H1 (cell line): ENCODE data around the gene SRRM4. TPM values are rescaled to one million over a fixed set of nuclear protein-coding genes. Genes with fewer than 3 reads are reported as not detected.

Experiments used
- FOSL1 ChIP-seq: IDR thresholded peaks from 2 replicates; pipeline ENCODE4 v1.6.1; 2011; ENCODE audit warnings: mild to moderate bottlenecking, low read depth, low read length, moderate library complexity; ENCODE audit not compliant: insufficient read depth
- GABPA ChIP-seq: IDR thresholded peaks from 2 replicates; pipeline ENCODE4 v1.6.1; 2011; ENCODE audit warnings: mild to moderate bottlenecking, low read length, moderate library complexity, borderline replicate concordance; ENCODE audit not compliant: insufficient read depth
- POLR2AphosphoS5 ChIP-seq: IDR thresholded peaks from 2 replicates; pipeline ENCODE4 v1.6.1; 2011; ENCODE audit warnings: low read depth, low read length
- RAD21 ChIP-seq, 2 experiments: IDR thresholded peaks in 1 of 2; conservative IDR thresholded peaks in 1 of 2; 2 replicates each; pipeline ENCODE4 v1.6.1; 2011; ENCODE audit warnings: low read depth in 2 of 2, low read length in 2 of 2, improper control_type of control experiment in 1 of 2, inconsistent platforms in 1 of 2, mild to moderate bottlenecking in 1 of 2, moderate library complexity in 1 of 2
- SAP30 ChIP-seq: fragments of 300-600 bp; sonication (generic); IDR thresholded peaks from 2 replicates; pipeline ENCODE4 v1.7.1; 2012; ENCODE audit warnings: low read length, moderate library complexity, mild to moderate bottlenecking, inconsistent platforms; ENCODE audit not compliant: insufficient read depth, insufficient replicate concordance
- polyA plus RNA-seq, 7 experiments: library from polyadenylated mRNA; depleted of rRNA in 3 of 7; stranded (reverse) in 5 of 7; unstranded in 2 of 7; fragments of >200 nt in 5 of 7; fragments of 200-250 nt in 2 of 7; gene quantifications; 1 replicate in 5 of 7; 2 replicates in 1 of 7; 4 replicates in 1 of 7; pipeline versions ENCODE4 v1.2.1 to v1.2.3, GENCODE V29; 2011 to 2013; ENCODE audit warnings: missing spikeins in 2 of 7, mixed read lengths in 2 of 7
- total RNA-seq: library from RNA; stranded (reverse); fragmentation: NEBNext Ultra II Directional; extraction: Animal tissue kit (Norgen Biotek cat#: 25700); gene quantifications from 2 replicates; pipeline ENCODE4 v1.2.1, GENCODE V29; 2021
- TF ChIP-seq, protein P1 (sequence below): fragments of 300-600 bp; sonication (generic); IDR thresholded peaks from 2 replicates; pipeline ENCODE4 v1.7.1; 2012; ENCODE audit warnings: low read length, moderate library complexity, mild to moderate bottlenecking, inconsistent platforms; ENCODE audit not compliant: insufficient replicate concordance

Gene SRRM4
- total and polyA plus RNA-seq, 2 of the 8 experiments (the other 6 are each of a cell fraction or from before 2014, with no cell fraction given): 0.53 to 1.1 TPM

DNA sequence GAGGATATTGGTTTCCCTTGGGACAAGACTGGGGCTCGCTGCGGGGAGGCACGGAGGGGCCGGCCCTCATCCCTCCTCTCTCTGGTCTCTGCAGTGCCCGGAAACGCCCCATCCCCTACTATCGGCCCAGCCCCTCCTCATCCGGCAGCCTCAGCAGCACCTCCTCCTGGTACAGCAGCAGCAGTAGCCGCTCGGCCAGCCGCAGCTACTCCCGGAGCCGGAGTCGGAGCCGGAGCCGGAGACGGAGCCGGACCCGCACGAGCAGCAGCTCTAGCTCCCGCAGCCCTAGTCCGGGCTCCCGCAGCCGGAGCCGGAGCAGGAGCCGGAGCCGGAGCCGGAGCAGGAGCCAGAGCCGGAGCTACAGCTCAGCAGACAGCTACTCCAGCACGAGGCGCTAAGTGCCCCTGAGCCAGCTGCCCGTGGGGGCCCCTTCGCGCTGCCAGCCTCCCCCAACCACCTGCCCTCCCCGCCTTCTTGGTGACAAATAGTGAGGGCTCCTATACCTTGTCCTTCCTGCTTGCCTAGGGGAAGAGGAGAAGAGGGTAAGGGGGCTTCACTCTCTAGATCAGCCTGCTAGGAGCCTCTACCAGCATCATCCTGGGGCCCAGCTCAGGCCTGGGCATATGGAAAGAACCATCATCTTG is 175.2 kb downstream of the SRRM4 start (continued):
- TF ChIP-seq SAP30: no peak
- TF ChIP-seq RAD21 (IDR thresholded peaks at IDR 0.05 in 1 of 2, conservative IDR thresholded peaks at IDR 0.05 in 1 of 2; ENCODE audit: low read depth in 2 of 2, low read length in 2 of 2): peak; percentile 51 to 71
- 0 out of 2 replicates have a peak, but pooled peaks have one; percentile 33 for TF ChIP-seq GABPA
- TF ChIP-seq FOSL1: 0 out of 2 replicates have a peak, but pooled peaks have one; percentile 16
- TF ChIP-seq POLR2AphosphoS5: no peak
- TF ChIP-seq, protein P1, sequence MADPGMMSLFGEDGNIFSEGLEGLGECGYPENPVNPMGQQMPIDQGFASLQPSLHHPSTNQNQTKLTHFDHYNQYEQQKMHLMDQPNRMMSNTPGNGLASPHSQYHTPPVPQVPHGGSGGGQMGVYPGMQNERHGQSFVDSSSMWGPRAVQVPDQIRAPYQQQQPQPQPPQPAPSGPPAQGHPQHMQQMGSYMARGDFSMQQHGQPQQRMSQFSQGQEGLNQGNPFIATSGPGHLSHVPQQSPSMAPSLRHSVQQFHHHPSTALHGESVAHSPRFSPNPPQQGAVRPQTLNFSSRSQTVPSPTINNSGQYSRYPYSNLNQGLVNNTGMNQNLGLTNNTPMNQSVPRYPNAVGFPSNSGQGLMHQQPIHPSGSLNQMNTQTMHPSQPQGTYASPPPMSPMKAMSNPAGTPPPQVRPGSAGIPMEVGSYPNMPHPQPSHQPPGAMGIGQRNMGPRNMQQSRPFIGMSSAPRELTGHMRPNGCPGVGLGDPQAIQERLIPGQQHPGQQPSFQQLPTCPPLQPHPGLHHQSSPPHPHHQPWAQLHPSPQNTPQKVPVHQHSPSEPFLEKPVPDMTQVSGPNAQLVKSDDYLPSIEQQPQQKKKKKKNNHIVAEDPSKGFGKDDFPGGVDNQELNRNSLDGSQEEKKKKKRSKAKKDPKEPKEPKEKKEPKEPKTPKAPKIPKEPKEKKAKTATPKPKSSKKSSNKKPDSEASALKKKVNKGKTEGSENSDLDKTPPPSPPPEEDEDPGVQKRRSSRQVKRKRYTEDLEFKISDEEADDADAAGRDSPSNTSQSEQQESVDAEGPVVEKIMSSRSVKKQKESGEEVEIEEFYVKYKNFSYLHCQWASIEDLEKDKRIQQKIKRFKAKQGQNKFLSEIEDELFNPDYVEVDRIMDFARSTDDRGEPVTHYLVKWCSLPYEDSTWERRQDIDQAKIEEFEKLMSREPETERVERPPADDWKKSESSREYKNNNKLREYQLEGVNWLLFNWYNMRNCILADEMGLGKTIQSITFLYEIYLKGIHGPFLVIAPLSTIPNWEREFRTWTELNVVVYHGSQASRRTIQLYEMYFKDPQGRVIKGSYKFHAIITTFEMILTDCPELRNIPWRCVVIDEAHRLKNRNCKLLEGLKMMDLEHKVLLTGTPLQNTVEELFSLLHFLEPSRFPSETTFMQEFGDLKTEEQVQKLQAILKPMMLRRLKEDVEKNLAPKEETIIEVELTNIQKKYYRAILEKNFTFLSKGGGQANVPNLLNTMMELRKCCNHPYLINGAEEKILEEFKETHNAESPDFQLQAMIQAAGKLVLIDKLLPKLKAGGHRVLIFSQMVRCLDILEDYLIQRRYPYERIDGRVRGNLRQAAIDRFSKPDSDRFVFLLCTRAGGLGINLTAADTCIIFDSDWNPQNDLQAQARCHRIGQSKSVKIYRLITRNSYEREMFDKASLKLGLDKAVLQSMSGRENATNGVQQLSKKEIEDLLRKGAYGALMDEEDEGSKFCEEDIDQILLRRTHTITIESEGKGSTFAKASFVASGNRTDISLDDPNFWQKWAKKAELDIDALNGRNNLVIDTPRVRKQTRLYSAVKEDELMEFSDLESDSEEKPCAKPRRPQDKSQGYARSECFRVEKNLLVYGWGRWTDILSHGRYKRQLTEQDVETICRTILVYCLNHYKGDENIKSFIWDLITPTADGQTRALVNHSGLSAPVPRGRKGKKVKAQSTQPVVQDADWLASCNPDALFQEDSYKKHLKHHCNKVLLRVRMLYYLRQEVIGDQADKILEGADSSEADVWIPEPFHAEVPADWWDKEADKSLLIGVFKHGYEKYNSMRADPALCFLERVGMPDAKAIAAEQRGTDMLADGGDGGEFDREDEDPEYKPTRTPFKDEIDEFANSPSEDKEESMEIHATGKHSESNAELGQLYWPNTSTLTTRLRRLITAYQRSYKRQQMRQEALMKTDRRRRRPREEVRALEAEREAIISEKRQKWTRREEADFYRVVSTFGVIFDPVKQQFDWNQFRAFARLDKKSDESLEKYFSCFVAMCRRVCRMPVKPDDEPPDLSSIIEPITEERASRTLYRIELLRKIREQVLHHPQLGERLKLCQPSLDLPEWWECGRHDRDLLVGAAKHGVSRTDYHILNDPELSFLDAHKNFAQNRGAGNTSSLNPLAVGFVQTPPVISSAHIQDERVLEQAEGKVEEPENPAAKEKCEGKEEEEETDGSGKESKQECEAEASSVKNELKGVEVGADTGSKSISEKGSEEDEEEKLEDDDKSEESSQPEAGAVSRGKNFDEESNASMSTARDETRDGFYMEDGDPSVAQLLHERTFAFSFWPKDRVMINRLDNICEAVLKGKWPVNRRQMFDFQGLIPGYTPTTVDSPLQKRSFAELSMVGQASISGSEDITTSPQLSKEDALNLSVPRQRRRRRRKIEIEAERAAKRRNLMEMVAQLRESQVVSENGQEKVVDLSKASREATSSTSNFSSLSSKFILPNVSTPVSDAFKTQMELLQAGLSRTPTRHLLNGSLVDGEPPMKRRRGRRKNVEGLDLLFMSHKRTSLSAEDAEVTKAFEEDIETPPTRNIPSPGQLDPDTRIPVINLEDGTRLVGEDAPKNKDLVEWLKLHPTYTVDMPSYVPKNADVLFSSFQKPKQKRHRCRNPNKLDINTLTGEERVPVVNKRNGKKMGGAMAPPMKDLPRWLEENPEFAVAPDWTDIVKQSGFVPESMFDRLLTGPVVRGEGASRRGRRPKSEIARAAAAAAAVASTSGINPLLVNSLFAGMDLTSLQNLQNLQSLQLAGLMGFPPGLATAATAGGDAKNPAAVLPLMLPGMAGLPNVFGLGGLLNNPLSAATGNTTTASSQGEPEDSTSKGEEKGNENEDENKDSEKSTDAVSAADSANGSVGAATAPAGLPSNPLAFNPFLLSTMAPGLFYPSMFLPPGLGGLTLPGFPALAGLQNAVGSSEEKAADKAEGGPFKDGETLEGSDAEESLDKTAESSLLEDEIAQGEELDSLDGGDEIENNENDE: no peak
